ENCODE results near the gene PPIB. TPM values are rescaled to one million over a fixed set of nuclear protein-coding genes. Genes with fewer than 3 reads are reported as not detected.

PPIB gene
- total RNA-seq, 1 donor: 954 TPM

DNA sequence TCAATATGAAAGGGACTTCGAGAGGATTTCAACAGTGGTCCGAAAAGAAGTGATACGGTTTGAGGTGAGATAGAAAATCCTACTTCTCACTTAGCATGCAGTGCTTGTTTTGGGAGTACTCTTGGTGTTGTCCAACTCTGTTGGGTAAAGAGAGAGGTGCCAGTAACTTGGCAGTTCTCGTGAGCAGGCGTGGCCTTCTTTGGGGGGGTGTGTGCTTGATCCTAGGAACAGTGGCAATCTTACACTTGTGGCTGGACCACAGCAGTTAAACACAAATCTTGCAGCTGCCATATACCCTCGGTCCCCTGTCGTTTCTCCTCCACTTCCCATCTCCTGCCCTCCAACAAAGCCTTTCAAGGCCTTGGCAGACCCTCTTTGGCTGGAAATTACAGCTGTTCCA is 26.5 kb downstream of the PPIB start:
- Histone ChIP-seq H3K79me2 (ENCODE audit: insufficient read depth, low read length) (no peaks in the 10 kb centered on the region), H4K20me1 (ENCODE audit: insufficient read depth, low read length) (peaks cover 4% of the 10 kb centered on the region), H3K4me3 (ENCODE audit: insufficient read depth, low read length) (no peak overlapping the region), H3K4me2 (ENCODE audit: insufficient read depth, low read length) (no peak overlapping the region), H2AFZ (ENCODE audit: low read length) (no peak overlapping the region), H3K9me3 (ENCODE audit: low read depth, low read length) (no peaks in the 10 kb centered on the region), H3K4me1 (ENCODE audit: insufficient read depth, low read length) (no peaks in the 10 kb centered on the region), H3K27ac (ENCODE audit: low read depth, low read length) (no peak overlapping the region), H3K27me3 (ENCODE audit: insufficient read depth, low read length) (no peaks in the 10 kb centered on the region), H3K36me3 (ENCODE audit: insufficient read depth, low read length) (peaks cover 49% of the 10 kb centered on the region)
- TF ChIP-seq, protein P1, sequence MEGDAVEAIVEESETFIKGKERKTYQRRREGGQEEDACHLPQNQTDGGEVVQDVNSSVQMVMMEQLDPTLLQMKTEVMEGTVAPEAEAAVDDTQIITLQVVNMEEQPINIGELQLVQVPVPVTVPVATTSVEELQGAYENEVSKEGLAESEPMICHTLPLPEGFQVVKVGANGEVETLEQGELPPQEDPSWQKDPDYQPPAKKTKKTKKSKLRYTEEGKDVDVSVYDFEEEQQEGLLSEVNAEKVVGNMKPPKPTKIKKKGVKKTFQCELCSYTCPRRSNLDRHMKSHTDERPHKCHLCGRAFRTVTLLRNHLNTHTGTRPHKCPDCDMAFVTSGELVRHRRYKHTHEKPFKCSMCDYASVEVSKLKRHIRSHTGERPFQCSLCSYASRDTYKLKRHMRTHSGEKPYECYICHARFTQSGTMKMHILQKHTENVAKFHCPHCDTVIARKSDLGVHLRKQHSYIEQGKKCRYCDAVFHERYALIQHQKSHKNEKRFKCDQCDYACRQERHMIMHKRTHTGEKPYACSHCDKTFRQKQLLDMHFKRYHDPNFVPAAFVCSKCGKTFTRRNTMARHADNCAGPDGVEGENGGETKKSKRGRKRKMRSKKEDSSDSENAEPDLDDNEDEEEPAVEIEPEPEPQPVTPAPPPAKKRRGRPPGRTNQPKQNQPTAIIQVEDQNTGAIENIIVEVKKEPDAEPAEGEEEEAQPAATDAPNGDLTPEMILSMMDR (IDR thresholded peaks at IDR 0.05; ENCODE audit: extremely low read depth, low read depth, low read length): no peak
- DNase-seq (ENCODE audit: insufficient read length, low spot score, missing footprints): no peak

DNA sequence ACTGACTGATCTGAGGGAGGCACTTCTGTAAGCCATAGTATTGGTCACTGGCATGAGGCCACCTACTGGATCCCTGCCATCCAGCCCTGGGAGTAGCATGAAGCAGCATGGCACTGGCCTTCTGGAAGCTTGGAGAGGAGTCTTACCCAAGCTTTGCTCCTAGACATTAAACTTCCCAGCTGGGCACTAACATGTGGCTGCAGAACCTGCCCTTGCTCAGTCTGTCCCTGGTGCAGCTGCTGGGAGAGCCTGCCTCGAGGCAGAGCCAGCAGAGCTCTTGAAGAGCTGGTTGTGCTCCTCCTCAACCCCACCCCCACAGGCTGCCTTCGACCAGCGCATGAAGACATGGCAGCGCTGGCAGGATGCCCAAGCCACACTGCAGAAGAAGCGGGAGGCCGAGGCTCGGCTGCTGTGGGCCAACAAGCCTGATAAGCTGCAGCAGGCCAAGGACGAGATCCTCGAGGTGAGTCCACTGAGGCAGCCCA is 28.4 kb downstream of the PPIB start:
- Histone ChIP-seq H3K4me2 (ENCODE audit: insufficient read depth, low read length) (no peak overlapping the region), H3K4me3 (ENCODE audit: insufficient read depth, low read length) (no peak overlapping the region), H3K36me3 (ENCODE audit: insufficient read depth, low read length) (peaks cover 63% of the 10 kb centered on the region), H3K27ac (ENCODE audit: low read depth, low read length) (no peak overlapping the region), H3K9me3 (ENCODE audit: low read depth, low read length) (no peaks in the 10 kb centered on the region), H3K79me2 (ENCODE audit: insufficient read depth, low read length) (no peaks in the 10 kb centered on the region), H3K4me1 (ENCODE audit: insufficient read depth, low read length) (no peaks in the 10 kb centered on the region), H3K27me3 (ENCODE audit: insufficient read depth, low read length) (no peaks in the 10 kb centered on the region), H2AFZ (ENCODE audit: low read length) (no peak overlapping the region), H4K20me1 (ENCODE audit: insufficient read depth, low read length) (peaks cover 4% of the 10 kb centered on the region)
- DNase-seq (ENCODE audit: insufficient read length, low spot score, missing footprints): no peak
- TF ChIP-seq, protein P1 (IDR thresholded peaks at IDR 0.05; ENCODE audit: extremely low read depth, low read depth, low read length): no peak

DNA sequence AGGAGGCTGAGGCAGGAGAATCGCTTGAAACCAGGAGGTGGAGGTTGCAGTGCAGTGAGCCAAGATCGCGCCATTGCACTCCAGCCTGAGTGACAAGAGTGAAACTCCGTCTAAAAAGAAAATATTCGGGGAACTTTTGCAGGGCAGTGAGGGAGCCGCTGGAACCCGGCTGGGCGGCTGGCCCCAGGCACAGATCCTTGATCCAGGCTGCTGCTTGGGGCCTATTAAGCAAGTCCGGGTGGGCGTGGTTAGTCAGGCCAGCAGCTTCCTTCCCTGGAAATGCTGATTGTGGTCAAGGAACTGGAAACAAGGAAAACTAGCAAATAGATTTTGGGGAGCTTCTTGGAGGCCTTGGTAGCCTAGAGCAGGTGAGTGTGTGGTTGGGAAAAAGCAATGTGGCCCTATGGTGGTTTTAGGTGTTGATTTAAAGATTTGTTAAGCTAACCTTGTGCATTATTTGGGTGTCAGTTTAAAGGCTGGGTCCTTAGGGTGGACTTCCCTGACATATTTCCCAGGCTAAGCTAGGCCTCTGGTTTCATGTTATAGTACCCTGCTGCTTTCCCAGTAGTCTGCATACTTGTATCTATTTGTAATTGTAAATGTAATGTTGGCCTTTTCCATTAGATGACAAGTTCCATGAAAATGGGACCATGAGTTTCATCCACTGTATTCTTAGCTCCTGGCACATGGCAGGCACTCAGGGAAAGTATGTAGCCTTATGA is 29.0 kb downstream of the PPIB start:
- Histone ChIP-seq H3K9me3 (ENCODE audit: low read depth, low read length) (no peaks in the 10 kb centered on the region), H3K27me3 (ENCODE audit: insufficient read depth, low read length) (no peaks in the 10 kb centered on the region), H3K4me1 (ENCODE audit: insufficient read depth, low read length) (no peaks in the 10 kb centered on the region), H2AFZ (ENCODE audit: low read length) (no peak overlapping the region), H3K36me3 (ENCODE audit: insufficient read depth, low read length) (peaks cover 66% of the 10 kb centered on the region), H3K4me2 (ENCODE audit: insufficient read depth, low read length) (no peak overlapping the region), H3K27ac (ENCODE audit: low read depth, low read length) (no peak overlapping the region), H3K79me2 (ENCODE audit: insufficient read depth, low read length) (no peaks in the 10 kb centered on the region), H4K20me1 (ENCODE audit: insufficient read depth, low read length) (peaks cover 4% of the 10 kb centered on the region), H3K4me3 (ENCODE audit: insufficient read depth, low read length) (no peak overlapping the region)
- no peak for DNase-seq (ENCODE audit: insufficient read length, low spot score, missing footprints)
- TF ChIP-seq, protein P1 (IDR thresholded peaks at IDR 0.05; ENCODE audit: extremely low read depth, low read depth, low read length): no peak

DNA sequence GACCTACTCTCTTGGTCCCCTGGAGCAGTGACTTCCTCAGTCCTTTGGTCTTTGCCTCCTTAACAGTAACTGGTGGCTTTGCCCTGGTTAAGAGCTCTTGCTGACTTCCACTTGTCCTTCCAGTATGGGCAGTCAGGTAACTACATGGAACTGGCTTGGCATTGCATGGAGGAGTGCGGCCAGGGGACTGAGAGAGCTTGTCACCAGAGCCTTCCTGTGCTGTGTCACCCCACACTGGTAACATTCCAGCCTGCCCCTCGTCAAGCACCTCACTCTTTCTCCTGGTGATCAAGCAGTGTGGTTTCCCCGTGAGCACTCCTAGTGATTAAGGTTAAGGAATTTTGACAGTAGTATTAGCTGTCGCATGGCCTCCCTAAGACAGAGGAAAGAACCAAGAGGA is 30.6 kb downstream of the PPIB start:
- Histone ChIP-seq H3K79me2 (ENCODE audit: insufficient read depth, low read length) (no peaks in the 10 kb centered on the region), H3K27ac (ENCODE audit: low read depth, low read length) (no peak overlapping the region), H3K4me2 (ENCODE audit: insufficient read depth, low read length) (no peak overlapping the region), H3K4me3 (ENCODE audit: insufficient read depth, low read length) (no peak overlapping the region), H3K27me3 (ENCODE audit: insufficient read depth, low read length) (no peaks in the 10 kb centered on the region), H3K36me3 (ENCODE audit: insufficient read depth, low read length) (peaks cover 66% of the 10 kb centered on the region), H4K20me1 (ENCODE audit: insufficient read depth, low read length) (peaks cover 3% of the 10 kb centered on the region), H3K4me1 (ENCODE audit: insufficient read depth, low read length) (no peaks in the 10 kb centered on the region), H2AFZ (ENCODE audit: low read length) (no peak overlapping the region), H3K9me3 (ENCODE audit: low read depth, low read length) (no peaks in the 10 kb centered on the region)
- DNase-seq (ENCODE audit: insufficient read length, low spot score, missing footprints): no peak
- TF ChIP-seq, protein P1 (IDR thresholded peaks at IDR 0.05; ENCODE audit: extremely low read depth, low read depth, low read length): no peak

Measured in osteoblast (primary cell).